GM11168 (cell line): ENCODE data around the gene PTAR1.

Experiments used
- in situ Hi-C: fragments of 300-500 bp; cut with MboI; formaldehyde crosslinking; loops from one replicate; pipeline ENCODE4 v1.12.0; 2022; ENCODE audit warnings: low sequenced_read_pairs; ENCODE audit not compliant: unreplicated experiment

Gene PTAR1

DNA sequence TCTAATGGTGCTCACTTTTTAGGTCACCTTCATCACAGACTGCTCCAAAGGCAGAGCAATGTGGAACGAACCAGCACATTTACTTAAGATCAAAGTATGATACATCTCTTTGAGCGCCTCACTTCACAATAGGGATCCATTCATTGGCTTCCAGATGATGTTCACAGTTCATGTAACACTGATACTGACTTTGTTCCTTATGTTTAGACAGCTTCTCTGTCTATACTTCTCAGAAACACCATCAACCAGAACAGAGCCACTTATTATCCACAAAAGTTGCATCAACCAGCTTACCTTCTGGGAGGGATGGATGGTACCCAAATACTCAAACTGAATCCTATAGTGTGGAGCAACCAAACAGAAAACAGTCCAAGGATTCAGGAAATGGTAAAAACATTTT lies 4.6 kb downstream of the PTAR1 start:
- in situ Hi-C loops = no loop called here

DNA sequence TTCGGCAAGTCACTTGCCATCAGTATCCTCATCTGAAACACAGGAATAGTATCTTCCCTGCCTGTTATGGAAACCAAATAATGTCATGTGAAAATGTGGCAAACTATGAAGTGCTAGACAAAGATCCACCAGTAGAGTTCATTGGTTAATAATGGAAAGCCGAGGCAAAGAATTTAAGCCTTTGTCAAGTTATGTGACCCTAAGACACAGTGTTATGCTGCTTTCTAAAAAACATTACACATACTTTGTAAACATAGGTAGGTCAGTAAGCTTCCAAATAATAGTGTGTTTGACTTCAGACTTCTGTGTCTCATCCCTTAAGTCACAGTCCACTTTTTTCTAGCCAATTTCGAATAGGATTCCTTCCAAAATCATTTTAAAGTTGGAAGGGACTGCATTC lies 6.0 kb downstream of the PTAR1 start:
- in situ Hi-C loops = no loop called here

DNA sequence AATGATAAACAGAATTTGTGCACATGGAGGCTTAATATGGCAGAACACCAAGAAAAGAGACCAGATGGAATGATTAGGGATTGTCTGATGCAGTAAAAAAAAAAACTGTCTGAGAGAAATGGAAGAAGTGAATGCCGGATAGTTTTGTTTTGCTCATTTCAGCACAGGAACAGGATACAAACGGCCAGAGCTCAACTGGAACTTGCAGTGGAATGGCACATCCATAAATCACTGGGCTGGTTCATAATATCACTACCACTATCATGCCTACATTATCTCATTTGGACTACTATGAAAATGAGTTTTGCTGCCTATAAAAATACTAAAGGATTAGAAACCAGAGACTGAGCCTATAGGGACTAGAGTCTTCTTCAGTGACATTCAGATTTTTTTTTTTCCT lies 9.7 kb downstream of the PTAR1 start:
- in situ Hi-C loops = no loop called here

DNA sequence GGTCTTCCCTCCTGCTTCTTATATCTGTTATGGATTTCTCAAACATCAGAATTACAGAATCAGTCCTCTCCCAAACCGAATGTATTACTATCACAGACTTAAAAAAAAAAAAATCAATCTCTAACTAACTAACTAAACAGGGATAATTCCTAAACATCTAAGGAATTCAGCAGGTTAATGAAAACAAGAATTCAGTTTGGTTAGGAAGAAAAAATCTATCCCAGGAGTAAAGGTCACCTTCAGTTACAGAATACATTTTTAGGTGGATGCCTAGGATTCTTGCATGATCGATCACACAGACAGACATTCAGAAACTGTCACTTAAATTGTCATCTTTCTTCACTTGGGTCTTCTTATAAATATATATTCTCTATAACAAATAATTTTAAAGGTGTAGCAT lies 11.5 kb downstream of the PTAR1 start:
- in situ Hi-C loops = no loop called here

DNA sequence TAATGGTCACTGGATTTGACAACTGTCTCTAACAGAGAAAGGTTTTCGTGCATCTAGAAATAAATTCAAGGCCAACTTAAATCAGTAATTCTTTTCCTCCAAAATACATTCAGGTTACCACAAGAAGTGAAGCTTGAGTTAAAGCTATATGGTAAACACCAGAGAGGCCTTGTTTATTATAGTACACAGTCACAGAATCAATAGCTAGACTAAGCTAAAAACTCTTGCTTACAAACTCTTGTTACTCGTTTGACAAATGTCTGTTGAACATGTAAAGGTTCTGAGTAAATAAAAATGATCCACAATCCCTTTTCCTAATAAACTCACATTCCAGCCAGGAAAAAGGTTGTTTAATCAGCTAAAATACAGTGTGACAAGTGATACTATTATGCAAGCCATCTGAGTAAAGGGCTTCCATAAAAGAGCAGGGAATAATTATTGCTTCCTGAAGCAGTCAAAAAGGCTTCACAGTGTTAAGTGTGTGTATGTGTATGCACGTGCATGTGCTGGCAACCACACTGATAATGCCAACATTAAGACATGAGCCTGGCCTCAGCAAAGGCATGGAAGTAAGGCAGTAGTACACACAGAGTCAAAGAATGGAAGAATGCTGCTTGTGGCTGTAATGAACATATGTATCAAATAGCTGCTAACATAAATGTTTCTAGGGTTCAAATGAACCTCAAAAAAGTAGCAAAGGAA lies 12.8 kb downstream of the PTAR1 start:
- in situ Hi-C loops = no loop called here

DNA sequence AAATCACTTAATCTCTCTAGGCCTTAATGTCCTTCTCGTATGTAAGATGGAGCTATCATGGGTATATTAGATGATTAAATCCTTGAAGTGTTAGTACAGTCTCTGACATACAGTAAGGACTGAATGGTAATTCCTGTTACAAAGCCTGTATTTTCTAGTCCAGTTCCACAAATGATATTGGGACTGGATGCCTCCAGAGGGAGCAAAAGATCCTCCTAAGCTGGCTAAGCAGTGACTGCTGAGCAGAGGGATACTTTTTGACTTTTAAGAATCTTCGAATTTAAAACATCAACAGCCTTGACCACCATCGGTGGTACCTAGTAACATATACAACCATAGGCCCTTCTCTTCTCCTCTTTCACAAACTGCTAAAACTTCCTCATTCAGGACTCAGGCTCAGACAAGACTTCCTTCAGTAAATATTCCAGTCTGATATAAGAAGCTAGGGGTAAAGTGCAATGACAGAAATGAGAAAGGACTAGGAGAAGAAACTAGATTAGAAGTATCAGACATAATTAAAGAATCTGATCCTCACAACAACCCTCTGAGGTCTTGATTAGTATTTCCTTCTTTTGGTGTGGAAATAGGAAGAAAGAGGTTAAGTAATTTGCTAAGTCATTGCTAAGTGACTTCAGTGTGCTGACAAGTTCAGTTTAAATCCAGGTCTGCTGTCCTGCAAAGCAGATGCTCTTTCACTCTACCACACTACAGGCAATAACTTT lies 13.9 kb downstream of the PTAR1 start:
- in situ Hi-C loops = no loop called here

DNA sequence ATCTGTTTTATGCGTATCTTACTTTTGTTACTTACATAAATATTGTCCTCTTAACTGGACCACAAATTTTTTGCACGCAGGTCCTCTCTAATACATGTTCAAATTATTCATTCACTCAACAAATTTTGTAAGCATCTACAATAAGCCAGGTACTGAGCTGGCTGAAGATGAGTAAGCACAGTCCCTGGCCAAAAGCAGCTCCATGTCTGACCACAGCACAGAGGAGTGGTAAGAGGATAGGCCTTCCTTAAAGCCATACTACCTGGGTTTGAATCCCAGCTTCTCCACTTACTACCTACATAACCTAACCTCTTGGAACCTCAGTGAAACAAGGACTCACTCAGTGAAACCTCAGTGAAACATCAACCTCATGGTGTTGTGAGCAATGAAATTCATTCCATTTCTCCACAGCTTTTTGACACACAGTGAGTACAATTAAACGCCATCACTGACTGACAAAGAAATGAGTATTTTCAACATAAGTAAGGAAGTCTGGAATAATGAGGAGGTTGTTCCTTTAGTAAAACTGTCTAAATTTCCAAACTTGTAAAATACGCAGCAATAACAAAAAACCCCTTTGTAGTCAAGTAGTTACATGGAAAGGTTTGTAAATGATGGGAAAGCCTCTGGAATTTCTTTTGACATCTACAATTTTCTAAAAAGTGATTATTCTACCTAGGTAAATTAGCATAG lies 15.0 kb downstream of the PTAR1 start:
- in situ Hi-C loops = no loop called here

DNA sequence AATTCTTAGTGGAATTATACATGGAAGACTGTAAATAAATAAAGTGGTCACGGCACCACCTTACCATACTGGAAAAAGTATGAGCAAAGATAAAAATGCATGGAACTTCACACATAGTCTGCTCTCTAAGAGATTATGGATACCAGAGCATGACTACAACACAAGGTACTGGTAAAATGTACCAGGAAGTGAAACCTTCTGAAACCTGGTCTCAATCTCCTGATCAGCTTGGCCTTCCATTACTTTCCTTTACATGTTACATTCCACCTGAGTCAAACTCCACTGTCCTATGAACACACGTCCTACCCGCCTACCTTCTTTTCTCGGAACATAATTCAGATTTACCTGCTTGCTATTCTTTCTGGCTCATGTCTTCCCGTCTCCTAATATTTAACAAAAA lies 15.9 kb downstream of the PTAR1 start:
- in situ Hi-C loops = no loop called here

DNA sequence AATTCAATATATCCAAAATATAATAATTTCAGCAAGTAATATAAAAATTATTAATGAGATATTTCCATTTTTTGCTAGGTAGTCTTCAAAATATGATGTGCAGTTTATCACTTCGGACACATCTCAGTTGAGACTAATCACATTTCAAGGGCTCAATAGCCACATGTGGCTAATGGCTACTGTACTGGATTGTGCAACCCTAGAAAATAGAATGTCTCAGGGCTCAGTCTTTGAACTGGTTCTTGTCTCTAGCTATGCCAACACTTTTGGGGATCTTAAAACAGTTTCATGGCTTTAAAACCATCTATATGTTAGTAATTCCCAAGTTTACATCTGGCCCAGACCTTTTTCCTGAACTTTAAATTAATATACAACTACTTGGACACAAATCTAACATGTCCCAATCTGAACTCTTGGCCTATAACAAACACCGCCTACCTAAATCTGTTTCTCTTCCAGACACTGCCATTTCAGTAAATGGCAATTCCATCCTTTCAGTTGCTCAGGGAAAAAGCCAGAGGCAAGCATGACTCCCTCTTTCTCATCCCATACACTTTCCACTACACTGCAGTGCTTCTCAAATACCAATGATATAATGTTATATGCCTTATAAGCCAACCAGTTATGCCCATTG lies 18.8 kb downstream of the PTAR1 start:
- in situ Hi-C loops = no loop called here

DNA sequence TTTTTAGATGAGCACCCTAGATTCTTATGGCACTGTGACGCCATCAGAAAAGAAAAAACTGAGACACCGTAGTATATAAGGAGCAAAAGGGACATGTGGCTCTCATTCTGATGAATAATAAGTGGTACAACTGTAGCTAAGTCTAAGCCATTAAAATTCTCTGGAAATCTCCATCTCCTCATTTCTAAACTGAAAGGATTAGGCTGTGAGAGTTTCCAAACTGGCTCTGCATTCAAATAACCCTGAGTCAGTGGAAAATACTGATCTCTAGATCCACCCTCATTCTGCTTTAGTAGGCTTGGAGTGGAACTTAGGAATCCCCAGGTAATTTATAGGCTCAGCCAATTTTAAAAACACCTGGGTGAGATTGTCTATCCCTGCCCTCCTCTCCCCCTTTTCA lies 28.5 kb downstream of the PTAR1 start:
- in situ Hi-C loops = no loop called here

DNA sequence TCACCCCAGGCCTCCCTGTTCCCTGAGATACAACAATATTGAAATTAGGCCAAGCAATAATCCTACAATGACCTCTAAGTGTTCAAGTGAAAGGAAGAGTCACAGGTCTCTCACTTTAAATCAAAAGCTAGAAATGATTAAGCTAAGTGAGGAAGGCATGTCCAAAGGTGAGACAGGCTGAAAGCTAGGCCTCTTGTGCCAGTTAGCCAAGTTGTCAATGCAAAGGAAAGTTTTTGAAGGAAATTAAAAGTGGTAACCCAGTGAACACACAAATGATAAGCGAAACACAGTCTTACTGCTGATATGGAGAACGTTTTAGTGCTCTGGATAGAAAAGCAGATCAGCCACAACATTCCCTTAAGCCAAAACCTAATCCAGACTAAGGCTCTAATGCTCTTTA lies 39.8 kb downstream of the PTAR1 start:
- in situ Hi-C loops = no loop called here

DNA sequence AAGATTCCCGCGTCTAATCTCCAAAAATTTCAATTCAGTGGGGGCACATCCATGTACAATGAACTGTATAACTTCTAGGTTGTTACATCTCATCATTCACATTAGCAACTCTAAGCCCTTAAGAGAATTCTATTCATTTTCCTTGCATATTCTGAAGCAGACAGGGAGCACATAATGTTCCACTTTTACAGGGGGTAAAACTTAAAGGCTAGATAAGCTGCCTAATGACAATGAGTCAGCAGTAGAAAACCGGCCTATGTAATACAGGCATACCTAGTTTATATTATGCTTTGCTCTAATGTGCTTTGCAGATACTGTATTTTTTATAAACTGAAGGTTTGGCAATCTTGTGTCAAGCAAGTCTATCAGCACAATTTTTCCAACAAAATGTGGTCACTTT lies 40.4 kb downstream of the PTAR1 start:
- in situ Hi-C loops = no loop called here

DNA sequence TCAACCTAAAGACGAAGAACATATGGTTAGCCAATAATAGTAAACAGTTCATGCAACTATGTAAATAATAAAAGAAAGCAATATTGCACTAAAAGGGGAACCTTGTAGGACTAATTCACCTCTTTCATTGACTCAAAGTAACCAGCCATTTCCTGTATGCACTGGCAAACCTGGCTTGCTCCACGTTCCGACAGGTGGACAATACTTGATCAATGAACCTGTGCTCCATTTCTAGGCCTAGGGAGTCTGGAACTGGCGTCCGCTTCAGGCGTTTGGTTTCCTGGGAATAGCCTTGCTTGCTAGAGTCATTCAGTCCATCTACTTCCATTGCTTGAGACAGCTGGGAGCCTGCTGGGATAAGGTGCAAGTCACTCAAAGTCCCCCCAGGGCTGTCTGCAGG lies 41.6 kb downstream of the PTAR1 start:
- in situ Hi-C loops = no loop called here

DNA sequence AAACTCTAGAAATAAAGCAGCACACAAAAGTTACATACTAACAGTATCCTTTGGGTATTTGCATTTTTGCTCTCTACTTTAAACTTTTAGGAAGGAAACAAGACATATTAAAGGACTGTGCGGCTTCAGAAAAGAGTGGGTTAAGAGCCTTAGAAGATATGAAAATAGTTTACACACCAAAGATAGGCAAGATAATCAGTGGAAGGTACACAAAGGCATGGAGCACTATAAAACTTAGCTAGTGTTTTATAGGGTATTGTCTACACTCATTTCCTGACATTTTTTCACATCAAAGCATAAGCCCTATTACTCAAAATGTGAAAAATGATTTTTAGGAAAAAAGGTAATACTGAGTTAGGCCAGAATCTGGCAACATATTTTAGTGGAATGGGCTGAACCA lies 44.0 kb downstream of the PTAR1 start:
- in situ Hi-C loops = no loop called here

DNA sequence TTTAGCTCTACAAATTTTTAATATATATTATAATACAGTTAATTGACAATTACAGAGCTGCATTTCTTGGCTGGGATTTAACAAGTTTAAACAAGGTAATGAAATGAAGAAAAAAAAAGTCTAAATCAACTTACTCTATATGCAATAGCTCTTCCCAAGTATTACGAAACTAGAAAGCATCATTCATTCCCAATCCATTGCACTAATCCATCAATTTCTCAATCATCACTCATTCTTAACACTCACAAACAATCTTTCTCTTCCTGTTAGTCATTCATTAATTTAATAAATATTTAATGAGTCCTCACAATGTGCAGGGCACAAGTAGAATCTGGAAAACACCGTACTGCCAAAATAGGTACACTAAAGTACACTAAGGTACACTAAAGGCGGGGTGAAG lies 44.7 kb downstream of the PTAR1 start:
- in situ Hi-C loops = no loop called here

DNA sequence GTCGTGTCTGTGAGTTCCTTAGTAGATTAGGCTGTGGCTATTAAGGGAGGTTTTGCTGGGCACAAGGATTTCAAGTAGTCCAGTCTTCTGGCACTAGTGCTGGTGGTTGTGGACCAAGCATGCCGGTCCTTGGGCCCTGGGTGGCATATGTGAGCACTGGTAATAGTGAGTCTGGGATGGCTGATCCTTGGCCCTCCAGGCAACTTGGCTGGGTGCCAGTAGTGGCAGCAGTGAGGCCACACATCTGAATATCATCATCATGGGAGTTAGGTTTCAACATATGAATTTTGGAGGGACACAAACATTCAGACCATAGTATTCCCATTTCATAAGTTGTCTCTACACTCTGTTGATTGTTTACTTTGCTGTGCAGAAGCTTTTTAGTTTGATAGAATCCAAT lies 62.3 kb downstream of the PTAR1 start:
- in situ Hi-C loops = no loop called here

DNA sequence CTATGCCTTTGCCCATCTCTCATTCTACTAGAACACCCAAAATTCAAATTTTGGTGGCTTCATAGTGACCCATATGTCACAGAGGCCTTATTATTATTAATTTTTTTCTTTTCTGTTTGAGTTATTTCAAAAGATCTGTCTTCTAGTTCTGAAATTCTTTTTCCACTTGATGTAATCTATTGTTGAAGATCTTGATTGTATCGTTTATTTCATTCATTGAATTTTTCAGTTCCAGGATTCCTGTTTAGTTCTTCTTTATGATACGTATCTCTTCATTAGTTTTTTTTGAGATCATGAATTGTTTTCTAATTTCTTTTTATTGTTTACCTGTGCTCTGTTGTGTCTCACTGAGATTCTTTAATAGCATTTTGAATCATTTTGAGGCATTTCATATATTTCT lies 63.0 kb downstream of the PTAR1 start:
- in situ Hi-C loops = no loop called here

DNA sequence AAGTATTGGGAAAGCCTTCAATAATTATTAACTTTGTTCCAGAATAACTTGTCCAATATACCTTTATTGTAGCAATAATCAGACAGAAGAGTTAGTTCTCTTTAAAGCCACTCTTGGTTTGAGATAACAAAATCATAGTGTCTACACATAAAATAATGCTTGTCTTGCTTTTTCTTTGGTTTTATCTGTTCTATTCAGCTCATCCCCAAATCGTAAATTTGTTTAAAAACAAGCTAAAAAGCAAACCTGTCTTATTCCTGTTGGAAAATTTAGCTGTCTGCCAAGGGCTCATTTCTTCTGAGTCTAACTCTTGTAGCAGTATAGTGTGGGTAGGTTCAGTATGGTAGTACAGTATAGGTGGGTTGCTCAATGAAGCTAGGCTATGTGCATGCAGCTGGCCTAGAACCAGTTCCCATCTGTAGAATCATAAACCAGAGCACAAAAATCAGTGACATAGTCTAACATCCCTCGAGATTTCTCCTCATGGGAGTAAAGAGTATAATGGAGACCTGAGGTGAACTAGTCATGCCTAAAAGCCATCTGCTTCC lies 69.7 kb downstream of the PTAR1 start:
- in situ Hi-C loops = no loop called here

DNA sequence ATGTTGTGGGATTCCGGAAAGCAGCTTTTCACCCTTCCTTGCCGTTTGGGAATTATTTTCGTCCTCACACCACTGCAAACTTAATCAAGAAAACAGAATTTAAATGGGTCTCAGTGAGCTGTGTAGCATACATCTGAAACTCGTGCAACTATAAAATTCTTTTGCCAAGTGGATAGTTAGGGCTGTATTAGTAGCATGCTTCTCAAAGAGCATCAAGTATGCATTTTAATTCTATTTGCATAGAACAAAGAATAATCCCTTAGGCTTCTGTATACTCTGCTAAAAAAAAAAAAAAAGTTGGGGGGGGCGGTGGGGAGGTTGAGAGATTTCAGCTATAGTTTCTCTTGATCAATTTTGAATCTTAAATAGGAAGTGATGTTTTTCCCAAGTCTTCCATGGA lies 75.9 kb downstream of the PTAR1 start:
- in situ Hi-C loops = no loop called here

DNA sequence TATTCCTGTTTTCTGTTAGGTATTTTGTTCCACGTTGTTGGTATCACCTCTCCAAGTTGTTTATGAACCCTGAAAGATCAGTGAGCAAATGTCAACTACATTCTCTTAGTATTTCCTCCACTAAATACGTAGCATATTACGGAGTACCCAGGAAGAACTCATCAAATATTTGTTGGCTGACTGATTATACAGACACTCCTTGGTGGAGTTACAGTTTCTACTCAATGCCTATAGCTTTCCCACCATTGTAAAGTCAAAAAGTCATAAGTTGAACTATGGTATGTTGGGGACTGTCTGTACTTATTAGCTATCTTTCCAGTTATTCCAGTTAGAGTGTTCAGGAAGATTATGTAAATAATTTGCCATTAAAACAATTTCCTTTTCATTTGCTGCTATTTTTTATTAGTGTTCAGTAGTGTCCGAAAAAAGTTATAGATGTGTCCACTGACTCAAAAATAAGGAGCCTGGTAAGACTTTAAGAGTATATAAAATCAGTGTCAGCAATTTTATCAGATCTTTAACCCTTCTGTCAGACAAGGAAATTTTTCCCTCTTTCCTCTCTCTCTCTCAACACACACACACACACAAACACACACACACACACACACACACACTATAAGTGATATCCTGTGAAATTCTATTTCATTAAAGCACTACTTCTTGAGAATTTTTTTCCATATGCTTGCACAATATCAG lies 80.8 kb downstream of the PTAR1 start:
- in situ Hi-C loops = no loop called here
